ENCODE results near the gene MUCL3. TPM values are rescaled to one million over a fixed set of nuclear protein-coding genes. Genes with fewer than 3 reads are reported as not detected.

The MUCL3 gene
- total and polyA plus RNA-seq, 2 of the 8 experiments (the other 6 are each of a cell fraction or from before 2014, with no cell fraction given) = 0.15 to 0.37 TPM

- no peak for TF ChIP-seq ZNF274 (IDR thresholded peaks at IDR 0.05; ENCODE audit: borderline replicate concordance, extremely low read depth, low read length)
- TF ChIP-seq KDM1A (IDR thresholded peaks at IDR 0.05; ENCODE audit: borderline replicate concordance, low read length) = no peak
- TF ChIP-seq TAF1 (IDR thresholded peaks at IDR 0.05; ENCODE audit: low read depth, low read length) = no peak
- no peak for TF ChIP-seq BRCA1 (IDR thresholded peaks at IDR 0.05; ENCODE audit: low read depth, low read length)
These were observed 39.8 kb upstream of the MUCL3 start (continued) for GRCh38 chr6:30900863-30901417.

Data from H1 (cell line).